HG02981 (cell line): ENCODE results near the gene ERCC5.

Experiments used
- ATAC-seq: cut with Tn5 transposase; IDR thresholded peaks from one replicate; pipeline ENCODE4 v1.9.1; 2021; ENCODE audit warnings: mild to moderate bottlenecking, moderate library complexity; ENCODE audit not compliant: unreplicated experiment

The ERCC5 gene

DNA sequence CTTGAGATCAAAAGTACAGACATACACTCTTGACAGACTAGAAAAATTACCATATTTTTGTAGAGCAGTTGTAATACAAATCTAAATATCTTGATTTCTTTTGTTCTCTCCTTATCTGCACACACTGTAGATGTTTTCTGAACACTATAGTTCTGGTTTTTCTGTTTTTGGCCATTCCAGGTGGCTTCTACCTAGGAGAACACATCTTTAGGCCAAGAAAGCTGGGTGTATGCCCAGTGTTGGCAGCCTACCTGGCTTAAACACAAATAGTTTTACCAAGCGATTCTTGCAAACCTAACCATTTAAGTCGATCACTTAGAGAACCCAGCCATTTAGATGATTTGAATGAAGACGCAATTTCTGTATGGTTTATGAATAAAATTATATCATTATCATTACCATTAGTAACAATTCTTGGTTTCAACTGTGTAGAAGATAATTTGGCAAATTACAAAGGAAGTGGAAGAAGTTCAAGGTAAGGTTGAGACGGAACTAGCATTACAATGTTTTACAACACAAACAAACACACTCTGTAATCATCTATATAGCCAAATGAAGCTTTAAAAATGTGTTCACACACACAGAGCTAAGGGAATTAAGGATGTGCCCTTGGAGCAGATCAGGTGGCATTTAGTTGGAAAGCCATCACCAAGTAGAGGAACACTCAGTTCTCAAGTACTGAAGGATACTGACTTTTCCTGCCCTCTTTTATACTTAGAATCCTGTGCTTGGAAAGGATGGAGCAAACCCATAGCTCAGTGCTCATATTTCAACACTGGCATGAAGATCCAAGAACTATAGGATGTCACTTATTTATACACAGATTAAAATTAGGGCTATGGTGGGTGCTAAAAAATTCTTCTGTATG, 36.2 kb downstream of the ERCC5 start:
- no peak for ATAC-seq

DNA sequence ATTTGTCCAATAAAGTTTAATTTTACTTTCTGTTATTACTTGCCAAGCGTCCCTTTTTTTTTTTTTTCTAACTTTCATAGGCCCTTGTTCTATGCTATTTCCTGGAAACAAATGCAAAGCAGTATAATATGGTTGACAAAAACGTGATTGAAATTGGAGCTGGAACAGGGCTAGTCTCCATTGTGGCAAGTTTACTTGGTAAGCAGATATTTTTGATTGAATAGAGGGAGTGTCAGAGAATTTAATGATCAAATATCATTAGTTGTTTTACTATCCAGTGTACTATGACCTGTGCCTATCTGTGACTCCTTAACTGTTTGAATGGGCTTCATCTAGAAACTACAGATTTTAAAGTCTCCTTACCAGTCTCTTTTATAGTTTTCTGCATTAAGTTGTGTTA, 46.7 kb downstream of the ERCC5 start:
- ATAC-seq = no peak

DNA sequence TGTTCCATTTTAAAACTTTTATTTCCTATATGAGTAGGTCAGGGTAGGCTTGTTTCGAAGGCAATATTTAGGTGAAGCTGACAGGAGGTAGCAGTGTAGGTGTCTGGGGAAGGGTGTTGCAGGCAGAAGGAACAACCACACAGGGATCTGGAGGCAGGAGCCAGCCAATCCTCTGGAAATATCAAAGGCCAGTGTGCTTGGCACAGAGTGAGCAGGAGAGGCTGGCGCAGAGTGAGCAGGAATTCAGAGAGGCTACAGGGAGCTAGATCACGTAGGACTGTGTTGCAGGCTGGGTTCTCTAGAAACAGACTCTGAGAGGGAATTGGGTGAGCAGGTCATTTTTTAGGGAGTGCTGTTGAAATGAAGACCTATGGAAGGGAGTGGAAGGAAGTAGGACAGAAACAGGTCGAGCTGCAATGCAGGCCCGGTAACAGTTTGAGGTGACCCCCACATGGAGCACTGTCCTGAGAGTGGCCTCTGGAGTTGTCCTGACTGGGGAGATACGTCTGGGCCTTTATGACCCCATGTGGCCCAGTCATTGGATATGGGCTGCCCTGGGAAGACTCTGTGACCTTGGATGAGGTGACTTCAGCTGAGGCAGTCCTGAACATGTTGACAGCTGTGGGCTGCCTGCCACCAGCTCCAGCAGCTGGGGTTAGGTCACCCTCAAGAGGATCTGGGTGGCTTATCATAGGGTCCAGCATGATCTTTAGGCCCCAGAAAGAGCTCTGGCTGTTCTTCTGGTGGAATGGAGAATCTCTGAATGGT, 51.7 kb downstream of the ERCC5 start:
- no peak for ATAC-seq

DNA sequence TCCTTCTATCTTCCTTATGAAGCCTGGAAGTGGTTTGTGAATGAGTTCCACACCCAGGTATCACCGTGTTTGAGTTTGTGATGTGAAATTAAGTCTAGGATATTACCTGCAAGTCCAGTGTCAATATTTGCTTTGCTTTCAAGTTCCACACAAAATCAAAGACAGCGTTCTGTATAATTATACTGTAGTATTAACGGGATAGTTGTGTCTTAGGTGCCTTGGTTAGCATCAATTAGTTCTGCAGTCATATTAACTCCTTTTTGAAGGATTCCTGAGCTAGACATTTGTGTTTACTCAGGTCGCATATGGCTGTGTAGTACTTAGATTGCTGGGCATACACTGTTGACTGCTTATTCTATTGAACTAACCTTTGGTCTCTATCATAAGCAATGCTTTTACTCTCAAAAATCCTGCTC, 54.4 kb downstream of the ERCC5 start:
- no peak for ATAC-seq

DNA sequence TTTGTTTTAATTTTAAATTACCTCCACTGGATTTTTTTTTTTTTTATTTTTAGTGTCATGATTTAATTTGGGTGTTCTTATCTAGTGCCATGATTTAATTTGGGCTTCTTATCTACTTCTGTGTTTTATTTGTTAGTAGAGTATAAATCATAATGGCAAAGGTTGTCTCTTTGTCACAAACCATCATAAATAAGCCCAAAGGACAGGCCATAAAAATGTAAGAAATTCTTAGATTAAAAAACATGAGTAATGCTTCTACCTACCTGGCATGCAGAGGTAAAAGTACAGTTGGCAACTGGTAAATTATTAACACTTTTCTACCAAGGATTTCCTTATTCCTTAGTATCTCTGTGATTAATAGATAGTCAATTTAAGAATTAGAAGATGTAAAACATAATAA, 55.2 kb downstream of the ERCC5 start:
- no peak for ATAC-seq

DNA sequence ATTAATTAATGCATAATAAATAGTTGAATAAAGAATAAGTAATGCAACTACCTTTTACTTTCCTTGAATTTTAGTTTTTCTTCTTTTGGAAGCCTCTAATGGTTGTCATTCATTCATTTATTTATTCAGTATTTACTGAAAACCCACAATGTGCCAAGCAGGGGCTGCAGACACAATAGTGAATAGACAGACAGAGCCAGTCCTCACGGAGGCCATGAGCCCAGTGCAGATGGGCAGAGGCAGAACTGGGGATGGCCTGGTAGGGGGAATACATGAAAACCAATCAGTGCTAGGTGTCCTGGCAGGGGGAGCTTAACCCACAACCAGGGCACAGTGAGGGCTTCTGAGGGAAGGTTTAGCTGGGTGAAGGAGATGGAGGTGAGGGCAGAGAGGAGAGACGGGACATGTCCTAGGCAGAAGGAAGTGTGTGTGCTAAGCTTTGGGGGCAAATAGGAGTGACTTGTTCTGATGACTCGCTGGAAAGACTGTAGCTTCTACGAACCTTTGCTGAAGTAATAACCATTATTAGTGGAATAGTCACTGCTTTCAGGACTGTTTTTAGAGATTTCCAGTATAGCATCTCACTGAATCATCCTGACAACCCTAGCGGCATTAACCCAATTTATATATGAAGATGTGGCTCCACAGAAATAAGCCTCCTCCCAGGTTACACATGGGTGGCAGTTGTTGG, 55.9 kb downstream of the ERCC5 start:
- ATAC-seq = no peak

DNA sequence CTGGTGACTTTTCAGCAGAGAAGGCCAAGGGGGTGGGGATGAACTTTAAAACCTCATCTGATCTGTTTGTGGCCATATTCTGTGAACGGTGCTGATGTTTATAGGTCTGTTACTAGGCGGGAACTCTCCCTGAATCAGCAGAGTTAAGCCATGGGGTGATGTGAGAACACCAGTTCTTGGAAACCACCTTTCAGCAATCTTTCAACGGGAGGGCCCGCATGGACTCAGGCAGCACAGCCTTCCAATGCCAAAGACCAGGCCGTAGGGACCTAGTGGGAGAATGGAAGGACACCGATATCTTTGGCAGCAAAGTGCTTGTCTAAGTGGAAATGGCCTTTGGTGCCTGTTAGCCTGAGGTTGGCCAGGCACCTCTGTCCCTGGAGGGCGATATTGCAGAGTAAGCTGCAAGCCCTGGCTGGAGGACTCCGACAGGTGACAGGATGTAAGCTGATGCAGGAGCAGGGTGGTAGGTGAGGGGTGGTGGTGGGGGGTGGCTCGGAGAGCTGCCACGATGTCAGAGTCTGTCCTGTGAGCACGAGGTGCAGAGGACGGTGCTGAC, 57.0 kb downstream of the ERCC5 start:
- ATAC-seq = no peak

DNA sequence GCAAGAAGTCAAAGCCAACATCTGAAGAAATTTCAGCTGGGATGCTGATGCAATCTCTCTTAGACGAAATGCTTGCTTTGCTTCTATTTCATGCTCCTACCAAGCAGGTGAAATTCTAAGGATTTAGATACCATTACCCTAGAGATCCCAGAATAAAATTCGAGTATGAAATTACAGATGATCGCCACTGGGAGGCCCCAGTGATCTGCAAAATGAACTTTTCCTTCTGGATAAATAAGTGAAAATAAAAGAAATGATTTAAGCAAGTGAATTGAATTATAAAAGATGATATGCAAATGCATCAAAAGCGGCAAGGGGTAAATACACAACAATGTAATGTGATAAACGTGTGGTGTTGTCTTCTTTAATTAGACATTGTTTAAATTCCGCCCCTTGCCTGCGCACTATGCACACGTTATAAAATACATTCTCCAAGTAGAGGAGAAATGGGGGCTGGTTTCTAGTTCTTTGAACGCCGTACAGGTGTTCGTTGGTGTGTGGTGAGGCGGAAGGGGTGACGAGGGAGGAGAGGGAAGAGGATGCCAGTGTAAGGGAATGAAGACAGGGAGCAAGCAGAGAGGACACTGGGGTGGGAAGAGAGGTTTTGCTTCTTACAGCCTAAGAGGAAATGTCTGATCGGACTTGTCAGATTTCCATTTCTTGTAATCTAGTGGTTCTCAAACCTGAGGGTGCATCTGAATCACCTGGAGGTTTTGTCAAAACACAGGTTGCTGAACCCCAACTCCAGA, 58.0 kb downstream of the ERCC5 start:
- ATAC-seq = no peak

DNA sequence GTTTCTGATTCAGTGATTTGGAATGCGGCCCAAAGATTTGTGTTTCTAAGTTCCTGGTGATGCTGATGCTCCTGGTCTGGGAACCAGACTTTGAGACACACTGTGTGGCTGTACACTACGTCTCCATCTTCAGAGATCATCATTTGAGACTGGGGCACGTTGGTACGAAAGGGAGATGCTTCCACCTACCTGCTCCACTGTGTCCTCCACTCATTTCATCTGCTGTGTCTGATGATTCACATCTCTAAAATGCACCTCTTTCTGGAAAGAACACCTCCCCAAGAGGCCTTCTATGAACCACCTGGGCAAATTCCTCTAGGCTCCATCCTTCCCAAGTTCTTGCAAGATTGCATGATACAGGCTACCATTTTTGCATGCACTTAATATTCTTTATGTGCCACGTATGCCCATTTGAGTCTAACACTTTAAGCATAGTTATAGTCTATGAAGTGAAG, 58.6 kb downstream of the ERCC5 start:
- no peak for ATAC-seq

DNA sequence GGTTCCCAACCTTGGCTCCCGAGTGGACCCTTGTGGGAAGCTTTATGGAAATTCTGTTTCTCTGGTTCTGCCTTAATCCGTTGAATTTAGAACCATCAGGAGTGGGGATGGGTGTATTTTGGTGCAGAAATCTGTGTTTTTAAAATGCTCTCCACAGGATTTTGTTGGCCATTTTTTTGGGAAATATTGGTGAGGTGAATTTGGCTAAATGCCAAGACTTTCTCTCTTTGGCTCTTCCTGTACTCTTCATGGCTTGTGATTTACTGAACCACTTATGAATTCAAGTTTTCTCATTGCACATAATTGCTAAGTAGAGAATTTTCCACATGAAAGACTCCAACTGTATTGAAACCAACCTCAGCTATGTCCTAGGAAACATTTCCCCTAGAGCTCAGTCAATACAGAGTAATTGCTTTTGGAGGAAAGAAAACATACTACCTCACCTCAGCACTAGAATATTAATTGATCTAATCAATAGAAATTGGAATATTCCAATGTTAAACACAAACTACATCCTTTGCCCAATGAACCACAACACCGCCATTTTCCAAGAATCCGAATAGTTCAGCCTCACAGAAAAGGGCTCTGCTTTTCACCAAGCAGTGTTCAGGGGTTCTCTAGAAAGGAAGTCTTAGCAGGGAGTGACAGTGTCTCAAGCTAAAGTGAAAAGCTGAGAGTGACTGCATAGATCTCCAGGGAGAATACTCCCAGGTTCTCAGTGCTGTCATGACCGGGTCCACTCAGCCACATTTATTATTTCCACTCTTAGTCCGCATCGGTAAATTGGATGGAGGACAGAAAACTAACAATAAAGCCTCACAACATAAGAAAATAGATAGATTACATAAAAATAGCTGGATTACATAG, 60.3 kb downstream of the ERCC5 start:
- ATAC-seq = no peak

DNA sequence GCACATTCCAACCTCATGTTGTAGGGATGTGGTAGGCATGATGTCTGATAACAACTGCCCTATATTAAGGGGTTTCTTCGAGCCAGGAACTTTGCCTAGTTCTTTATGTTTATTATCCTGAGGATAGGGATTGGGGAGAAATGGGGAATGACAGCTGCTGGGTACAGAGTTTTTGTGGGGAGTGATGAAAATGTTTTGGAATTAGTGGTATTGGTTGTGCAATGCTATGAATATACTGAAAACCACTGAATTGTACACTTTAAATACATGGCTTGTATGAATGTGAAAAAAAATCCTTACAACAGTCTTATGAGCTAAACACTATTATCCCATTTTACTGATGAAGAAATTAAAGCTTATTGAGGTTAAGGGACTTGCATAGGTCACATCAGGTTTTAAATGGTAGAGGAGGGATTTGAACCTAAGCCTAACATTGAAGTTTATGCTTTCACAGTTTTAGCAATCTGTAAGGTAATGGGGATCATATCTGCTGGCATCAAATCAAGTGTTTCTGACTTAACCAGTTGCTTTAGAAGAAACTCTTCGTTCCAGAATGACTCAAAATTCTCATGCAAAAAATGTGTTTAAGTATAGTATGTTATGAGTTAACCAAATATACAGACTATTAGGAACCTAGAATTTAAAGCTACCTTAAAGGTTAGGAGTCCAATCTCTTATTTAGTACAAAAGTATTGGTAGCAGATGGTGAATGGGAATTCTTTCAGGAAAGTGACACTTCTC, 61.4 kb downstream of the ERCC5 start:
- ATAC-seq = peak; percentile 54

DNA sequence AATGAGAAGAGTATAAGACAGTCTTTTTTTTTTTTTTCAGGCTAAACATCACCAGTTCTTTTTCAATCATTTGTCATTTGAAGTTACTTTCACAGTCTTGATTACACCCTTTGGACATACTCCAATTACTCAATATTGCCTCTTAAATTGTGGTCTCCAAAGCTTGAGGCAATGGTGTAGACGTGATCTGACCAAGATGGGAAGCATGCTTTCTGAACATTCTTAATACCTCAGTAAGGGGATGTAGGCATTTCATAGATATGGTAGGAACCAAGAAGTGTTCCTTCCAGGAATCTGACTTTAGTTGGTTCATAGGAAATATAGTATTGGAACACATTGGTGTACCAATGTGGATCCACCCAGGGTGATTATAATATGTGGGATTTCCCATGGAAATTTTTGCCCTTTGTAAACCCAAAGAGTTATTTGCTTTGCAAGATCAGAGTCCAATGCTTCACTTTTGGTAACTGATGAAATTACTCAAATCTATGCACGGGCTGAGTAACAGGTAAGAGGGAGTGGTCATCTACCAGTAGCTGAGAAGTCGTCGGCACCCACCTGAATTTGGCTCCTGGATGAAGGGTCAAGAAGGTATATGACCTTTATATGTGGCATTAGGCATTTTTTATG, 62.2 kb downstream of the ERCC5 start:
- ATAC-seq = no peak

DNA sequence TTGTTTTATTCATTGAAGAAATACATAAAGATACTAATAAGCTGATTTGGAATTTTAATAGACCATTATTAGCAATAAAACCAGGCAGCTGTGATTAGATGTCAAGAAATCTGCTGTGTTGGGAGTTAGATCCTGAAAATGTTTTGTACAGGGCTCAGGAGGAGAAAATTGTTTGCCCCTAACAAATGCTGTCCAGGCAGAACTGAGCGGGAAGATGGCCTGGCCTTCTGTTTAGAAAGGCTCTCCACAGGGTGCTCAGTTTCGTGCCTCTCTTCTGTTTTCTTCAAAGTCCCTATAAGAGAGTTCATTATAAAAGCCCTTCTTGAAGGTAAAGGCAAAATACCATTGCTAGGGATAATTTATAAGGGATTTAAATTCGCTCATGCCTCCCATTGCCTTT, 64.1 kb downstream of the ERCC5 start:
- no peak for ATAC-seq

DNA sequence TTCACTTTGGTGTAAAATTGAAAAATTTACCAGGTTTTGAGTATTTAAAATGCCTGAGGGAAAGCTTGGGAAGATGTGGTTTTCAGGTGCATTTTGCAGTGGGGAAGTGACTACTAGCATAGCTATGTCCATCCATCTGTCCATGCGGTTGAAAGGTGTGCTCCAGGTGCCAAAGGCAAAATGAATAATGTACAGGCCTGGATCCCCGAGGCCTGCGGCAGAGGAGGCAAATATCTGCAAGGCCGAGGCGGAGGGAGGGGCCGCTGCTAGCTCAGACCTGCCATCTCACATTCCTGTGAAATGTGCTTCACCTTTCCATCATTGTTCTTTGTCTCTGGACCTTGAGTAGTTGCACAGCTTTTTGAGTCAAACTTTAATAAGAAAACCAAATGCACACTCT, 65.5 kb downstream of the ERCC5 start:
- ATAC-seq = no peak

DNA sequence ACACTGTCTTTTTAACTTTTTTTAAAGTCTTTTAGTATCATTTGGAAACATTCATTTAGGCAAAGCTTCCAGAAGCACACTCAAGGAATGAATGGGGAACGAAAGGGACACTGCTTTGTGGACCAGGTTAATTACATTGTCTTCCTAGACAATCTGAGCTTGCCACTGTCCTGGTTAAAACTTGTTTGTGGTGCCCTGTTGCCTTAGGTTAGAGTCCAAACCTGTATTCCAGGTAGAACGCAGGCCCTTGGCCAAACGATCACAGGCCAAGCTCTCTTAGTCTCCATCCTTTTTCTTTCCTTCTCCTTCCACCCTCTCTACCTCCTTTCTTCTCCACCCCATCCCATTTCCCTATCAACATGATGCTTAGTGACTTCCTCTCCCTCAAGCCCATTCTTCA, 66.8 kb downstream of the ERCC5 start:
- no peak for ATAC-seq

DNA sequence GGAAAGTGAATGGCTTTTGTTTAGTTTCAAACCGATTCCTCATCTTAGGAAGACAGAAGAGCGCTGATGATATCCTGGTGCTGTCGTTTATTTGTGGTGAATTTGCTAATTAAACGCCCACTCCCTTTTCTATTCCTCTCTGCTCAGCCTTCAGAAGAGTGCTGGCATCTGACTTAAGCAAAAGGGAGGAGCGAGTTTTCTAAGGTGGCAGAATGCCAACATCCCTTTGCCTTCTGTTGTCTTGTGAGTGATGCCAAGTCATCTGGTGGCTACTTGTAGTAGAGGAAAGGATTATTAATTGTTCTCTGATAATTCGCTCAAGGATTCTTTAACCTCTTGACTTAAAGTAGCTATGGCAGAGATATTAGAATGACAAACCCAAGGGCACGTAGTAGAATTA, 68.1 kb downstream of the ERCC5 start:
- no peak for ATAC-seq

DNA sequence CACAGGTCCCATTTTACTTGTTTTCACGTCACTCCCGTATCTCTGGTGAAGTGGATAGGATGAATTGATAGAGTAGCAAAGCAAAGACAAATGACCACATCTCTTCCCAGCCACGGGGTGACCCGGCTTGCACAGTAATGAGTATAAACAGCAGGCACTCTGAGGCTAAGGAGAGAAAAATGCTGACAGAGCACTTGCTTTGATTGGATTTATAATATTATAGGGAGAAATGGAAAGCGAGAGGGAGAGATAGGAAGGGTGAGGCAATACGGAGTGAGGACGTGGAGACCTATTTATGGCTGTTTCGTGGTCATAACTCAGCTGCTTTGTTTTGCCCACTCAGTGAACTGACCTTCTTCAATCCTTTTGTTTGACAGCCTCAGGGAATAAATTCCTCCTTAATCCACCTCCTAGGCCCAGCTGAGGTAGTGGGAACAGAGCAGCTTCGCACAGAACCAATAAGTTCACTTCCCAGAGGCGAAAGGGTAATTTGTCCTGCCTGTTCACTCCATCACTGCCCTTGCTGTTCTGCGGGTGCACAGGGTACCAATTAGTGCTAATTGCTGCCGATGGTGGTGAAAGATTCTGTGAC, 68.6 kb downstream of the ERCC5 start:
- ATAC-seq = no peak

DNA sequence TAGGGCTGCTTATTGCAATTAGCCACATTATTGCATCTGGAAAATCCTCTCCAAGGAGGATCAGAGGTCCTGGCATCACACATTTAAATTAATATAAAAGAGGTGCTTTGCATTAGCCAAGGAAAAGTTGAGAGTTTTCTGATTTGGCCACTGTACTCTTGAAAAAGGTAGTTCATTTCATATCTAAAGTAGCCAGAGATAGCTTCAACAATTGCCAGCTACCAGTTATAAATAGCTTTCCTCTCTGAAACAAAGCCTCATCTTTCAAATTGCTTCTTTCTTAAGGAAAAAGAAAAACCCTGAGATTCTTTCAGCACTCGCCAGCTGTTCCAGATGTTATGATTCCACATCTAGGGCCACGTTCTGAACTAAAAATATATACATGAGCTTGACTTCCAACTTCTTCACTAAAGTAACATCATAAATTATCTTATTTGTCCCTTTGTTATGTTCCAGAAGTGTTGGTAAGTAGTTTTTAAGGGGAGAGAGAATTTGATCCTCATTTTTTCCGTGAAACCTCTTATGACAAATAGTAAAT, 69.6 kb downstream of the ERCC5 start:
- ATAC-seq = no peak
